Skeletal muscle tissue (tissue), 4 donors: ENCODE results near the gene SULT4A1. TPM values are rescaled to one million over a fixed set of nuclear protein-coding genes. Genes with fewer than 3 reads are reported as not detected.

Experiments used
- H3K27ac ChIP-seq: one replicate; pipeline ENCODE4 v1.7.0; 2013; ENCODE audit warnings: mild to moderate bottlenecking, low read depth, low read length, inconsistent platforms
- H3K27me3 ChIP-seq, 3 donors: one replicate each; pipeline ENCODE4 v1.7.0; 2013; ENCODE audit warnings: low read length in 3 of 3; ENCODE audit not compliant: control insufficient read depth in 3 of 3, insufficient read depth in 3 of 3
- H3K36me3 ChIP-seq, 3 donors: one replicate each; pipeline ENCODE4 v1.7.0; 2013; ENCODE audit warnings: low read length in 3 of 3; ENCODE audit not compliant: control insufficient read depth in 3 of 3, insufficient read depth in 3 of 3
- H3K4me1 ChIP-seq, 3 donors: one replicate each; pipeline ENCODE4 v1.7.0; 2013; ENCODE audit warnings: low read length in 3 of 3, mild to moderate bottlenecking in 3 of 3; ENCODE audit not compliant: control insufficient read depth in 3 of 3, insufficient read depth in 3 of 3
- H3K4me3 ChIP-seq, 3 donors: one replicate each; pipeline ENCODE4 v1.7.0; 2013; ENCODE audit warnings: low read length in 3 of 3
- H3K9ac ChIP-seq, 3 donors: one replicate each; pipeline ENCODE4 v1.7.0; 2013; ENCODE audit warnings: low read length in 3 of 3, mild to moderate bottlenecking in 3 of 3, moderate library complexity in 2 of 3, low read depth in 1 of 3
- H3K9me3 ChIP-seq, 3 donors: one replicate each; pipeline ENCODE4 v1.7.0; 2013; ENCODE audit warnings: low read length in 3 of 3; ENCODE audit not compliant: control insufficient read depth in 3 of 3
- total RNA-seq: library from RNA; depleted of rRNA; stranded (reverse); fragments of >200 nt; gene quantifications from one replicate; pipeline ENCODE4 v1.2.3, GENCODE V29; 2014
- donor health status: Osteomylitis.

SULT4A1 gene
- total RNA-seq, 1 donor from 2014 or later: under 0.01 TPM

- Histone ChIP-seq H3K27me3 (peaks cover 24 to 27% (median 25%) of the 10 kb centered on the region in 3 donors), H3K9ac (no peak overlapping the region), H3K4me3 (no peak overlapping the region), H3K4me1 (peaks cover 18 to 31% (median 26%) of the 10 kb centered on the region in 3 donors), H3K9me3 (no peaks in the 10 kb centered on the region), H3K27ac (no peak overlapping the region), H3K36me3 (no peaks in the 10 kb centered on the region)
Measured at GRCh38 chr22:43830931-43831560, 31.3 kb downstream of the SULT4A1 start.

GRCh38 chr22:43829904-43830851 is 32.1 kb downstream of the SULT4A1 start:
- no peaks in the 10 kb centered on the region for H3K36me3 ChIP-seq
- peak overlapping the region in 2 of 3 donors; percentile 4 to 52 for H3K4me3 ChIP-seq
- peaks cover 18 to 36% (median 28%) of the 10 kb centered on the region in 3 donors for H3K4me1 ChIP-seq
- peak overlapping the region; percentile 20 to 45 (median 40) for H3K9ac ChIP-seq
- H3K27ac ChIP-seq: peak overlapping the region; percentile 7
- peaks cover 18 to 23% (median 21%) of the 10 kb centered on the region in 3 donors for H3K27me3 ChIP-seq
- H3K9me3 ChIP-seq: no peaks in the 10 kb centered on the region

GRCh38 chr22:43828998-43829782 is 33.1 kb downstream of the SULT4A1 start:
- H3K4me1 ChIP-seq: peaks cover 18 to 36% (median 28%) of the 10 kb centered on the region in 3 donors
- peak overlapping the region; percentile 7 for H3K27ac ChIP-seq

DNA sequence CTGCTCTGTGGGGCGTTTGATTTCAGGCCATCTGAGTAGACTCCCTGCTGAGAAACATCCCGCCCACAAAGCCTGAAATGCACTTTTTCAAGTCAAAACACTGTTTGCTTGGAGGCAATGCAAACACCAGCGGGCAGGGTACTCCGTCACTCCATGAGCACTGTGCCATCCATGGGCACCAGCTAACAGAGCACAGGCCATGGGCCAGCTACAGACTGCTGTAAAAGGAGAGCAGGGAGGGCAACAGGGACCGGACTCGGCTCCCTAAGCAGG is 33.7 kb downstream of the SULT4A1 start:
- H3K27me3 ChIP-seq: peaks cover 25 to 34% (median 31%) of the 10 kb centered on the region in 3 donors

More at GRCh38 chr22:43828998-43829782, 33.1 kb downstream of the SULT4A1 start:
- Histone ChIP-seq H3K4me3 (peak overlapping the region in 2 of 3 donors; percentile 17 to 24), H3K27me3 (peaks cover 21 to 32% (median 30%) of the 10 kb centered on the region in 3 donors), H3K36me3 (no peaks in the 10 kb centered on the region), H3K9me3 (no peaks in the 10 kb centered on the region), H3K9ac (peak overlapping the region in 1 of 3 donors; percentile 51)

GRCh38 chr22:43827926-43828724 is 34.2 kb downstream of the SULT4A1 start:
- Histone ChIP-seq H3K9me3 (no peaks in the 10 kb centered on the region), H3K4me3 (no peak overlapping the region), H3K27me3 (peaks cover 30 to 36% (median 32%) of the 10 kb centered on the region in 3 donors), H3K36me3 (no peaks in the 10 kb centered on the region), H3K27ac (no peak overlapping the region), H3K4me1 (peaks cover 18 to 36% (median 28%) of the 10 kb centered on the region in 3 donors), H3K9ac (no peak overlapping the region)

More for the DNA sequence above, 33.7 kb downstream of the SULT4A1 start:
- H3K9me3 ChIP-seq: no peaks in the 10 kb centered on the region
- H3K9ac ChIP-seq: peak overlapping the region in 1 of 3 donors; percentile 51
- H3K27ac ChIP-seq: no peak overlapping the region
- H3K4me3 ChIP-seq: no peak overlapping the region
- H3K4me1 ChIP-seq: peaks cover 18 to 36% (median 28%) of the 10 kb centered on the region in 3 donors
- no peaks in the 10 kb centered on the region for H3K36me3 ChIP-seq

DNA sequence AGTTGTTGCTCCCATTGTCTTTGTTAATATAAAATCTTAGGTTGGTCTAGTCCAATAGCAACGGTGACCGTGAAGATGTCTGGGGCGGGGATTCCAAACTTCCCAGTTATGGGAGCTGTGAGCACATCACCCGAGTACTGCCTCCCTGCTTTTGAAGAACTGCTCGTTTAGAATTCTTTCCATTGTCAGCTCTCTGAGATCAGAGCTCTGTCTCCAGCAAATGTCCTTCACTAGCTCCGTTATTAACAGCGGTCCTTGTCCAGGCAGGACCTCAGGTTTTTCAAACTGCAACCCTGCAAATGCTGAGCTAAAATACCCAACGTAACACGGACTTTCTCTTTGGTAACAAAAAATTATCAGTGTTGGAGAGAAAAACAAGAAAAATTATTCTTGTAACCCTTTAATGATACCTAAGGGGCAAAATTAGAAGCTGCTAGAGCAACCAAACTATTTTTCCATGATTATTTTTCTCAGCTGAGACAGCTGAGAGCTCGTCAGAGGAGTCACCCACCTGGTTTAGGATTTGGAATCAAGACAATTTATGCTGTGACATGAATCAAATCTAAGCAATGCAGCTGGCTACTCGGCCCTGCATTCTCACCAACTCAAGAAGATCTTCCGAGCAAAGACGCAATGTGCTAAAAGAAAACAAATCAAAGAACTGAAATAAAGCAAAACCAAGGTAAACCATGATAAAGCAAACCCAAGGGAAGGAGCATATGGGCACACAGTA is 35.1 kb downstream of the SULT4A1 start:
- Histone ChIP-seq H3K4me3 (no peak overlapping the region), H3K27me3 (peaks cover 32 to 38% (median 36%) of the 10 kb centered on the region in 3 donors), H3K9me3 (no peaks in the 10 kb centered on the region), H3K4me1 (peaks cover 18 to 36% (median 28%) of the 10 kb centered on the region in 3 donors), H3K36me3 (no peaks in the 10 kb centered on the region), H3K9ac (no peak overlapping the region), H3K27ac (no peak overlapping the region)

DNA sequence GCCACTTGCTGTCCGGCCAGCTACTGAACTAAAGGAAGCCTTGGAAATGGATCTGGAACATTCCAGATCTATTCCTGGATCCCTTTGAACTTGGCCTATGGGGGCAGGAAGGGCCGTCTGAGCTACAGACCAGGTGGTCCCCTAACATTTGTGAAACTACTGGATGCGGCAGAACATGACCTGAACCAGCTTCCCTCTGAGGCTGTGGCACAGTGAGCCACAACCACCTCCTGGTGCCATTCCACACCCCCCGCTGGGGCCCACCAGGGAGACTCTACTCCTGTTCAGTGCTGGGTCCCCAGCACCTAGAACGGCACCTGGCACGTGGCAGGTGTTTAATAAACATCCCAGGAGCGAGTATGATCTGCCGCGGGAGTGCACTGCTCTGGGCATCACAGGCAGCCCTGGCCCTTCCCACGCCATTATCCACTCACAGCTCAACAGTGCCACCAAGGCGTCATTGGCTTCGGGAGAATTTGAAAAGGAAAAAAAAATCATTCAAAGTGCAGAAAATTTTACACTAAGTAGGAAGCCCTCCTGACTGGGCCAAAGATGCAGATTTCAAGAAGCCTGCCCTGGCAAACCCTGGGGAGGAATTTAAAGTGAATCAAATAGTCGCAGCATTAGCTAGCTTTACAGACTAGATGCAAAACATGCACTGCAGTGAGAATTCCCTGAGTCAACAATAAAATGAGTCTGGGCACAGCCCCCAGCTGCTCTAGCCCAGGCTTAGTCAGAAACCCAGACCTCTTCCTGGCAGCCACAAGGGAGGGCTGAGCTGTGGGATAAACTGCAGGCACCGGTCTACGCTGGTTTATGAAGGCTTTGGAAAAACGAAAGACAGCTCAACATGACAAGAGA is 35.9 kb downstream of the SULT4A1 start:
- no peak overlapping the region for H3K27ac ChIP-seq
- H3K9me3 ChIP-seq: no peaks in the 10 kb centered on the region
- H3K36me3 ChIP-seq: no peaks in the 10 kb centered on the region
- H3K4me1 ChIP-seq: peaks cover 18 to 36% (median 28%) of the 10 kb centered on the region in 3 donors
- H3K9ac ChIP-seq: no peak overlapping the region
- peaks cover 40 to 44% (median 43%) of the 10 kb centered on the region in 3 donors for H3K27me3 ChIP-seq
- no peak overlapping the region for H3K4me3 ChIP-seq

GRCh38 chr22:43825651-43826050 is 36.7 kb downstream of the SULT4A1 start:
- no peaks in the 10 kb centered on the region for H3K36me3 ChIP-seq
- no peak overlapping the region for H3K27ac ChIP-seq
- peaks cover 47 to 51% (median 51%) of the 10 kb centered on the region in 3 donors for H3K27me3 ChIP-seq
- H3K4me1 ChIP-seq: peaks cover 18 to 35% (median 28%) of the 10 kb centered on the region in 3 donors
- H3K9ac ChIP-seq: no peak overlapping the region
- no peak overlapping the region for H3K4me3 ChIP-seq
- H3K9me3 ChIP-seq: no peaks in the 10 kb centered on the region
